Nephron (organoid): ENCODE measurements around the gene LRRC26.

ENCODE experiments used
- H3K27ac Mint-ChIP-seq, 3 experiments: 2 replicates each; pipeline ENCODE4 v1.8.0; 2020; ENCODE audit warnings: mixed read lengths in 3 of 3, mild to moderate bottlenecking in 2 of 3, moderate library complexity in 1 of 3
- H3K27me3 Mint-ChIP-seq: 2 replicates; pipeline ENCODE4 v1.8.0; 2021; ENCODE audit warnings: low read depth, mild to moderate bottlenecking, moderate library complexity, mixed read lengths
- H3K36me3 Mint-ChIP-seq: 2 replicates; pipeline ENCODE4 v1.8.0; 2020; ENCODE audit warnings: low read depth, mixed read lengths
- H3K4me1 Mint-ChIP-seq: 2 replicates; pipeline ENCODE4 v1.8.0; 2020; ENCODE audit warnings: mixed read lengths
- H3K4me3 Mint-ChIP-seq, 3 experiments: 2 replicates each; pipeline ENCODE4 v1.8.0; 2020; ENCODE audit warnings: mild to moderate bottlenecking in 3 of 3, mixed read lengths in 3 of 3, moderate library complexity in 2 of 3
- H3K9me3 Mint-ChIP-seq: 2 replicates; pipeline ENCODE4 v1.8.0; 2020; ENCODE audit warnings: mixed read lengths
- CTCF ChIP-seq, 3 experiments: fragments of 200-600 bp; sonication (generic); IDR thresholded peaks; one replicate each; pipeline ENCODE4 v1.5.0; 2021; ENCODE audit warnings: antibody characterized with exemption in 3 of 3; ENCODE audit not compliant: unreplicated experiment in 3 of 3

Gene LRRC26

GRCh38 chr9:137169896-137170358, at the start of gene LRRC26:
Gene LRRC26 (minus strand): TSS chr9:137170051. CDS start chr9:137169943, 108 bp downstream.
- Mint-ChIP-seq H3K36me3 (no peaks in the 10 kb centered on the region), H3K4me3 (peak within 1 kb of the TSS; percentile 48 to 57 (median 52)), H3K4me1 (no peaks in the 10 kb centered on the region), H3K27ac (no peak within 1 kb of the TSS), H3K9me3 (no peaks in the 10 kb centered on the region), H3K27me3 (peaks cover 77% of the 10 kb centered on the region)
- TF ChIP-seq CTCF (IDR thresholded peaks at IDR 0.05; ENCODE audit: unreplicated experiment in 3 of 3): no peak

GRCh38 chr9:137218754-137219271, 49.0 kb upstream of the LRRC26 start:
- Mint-ChIP-seq H3K4me3 (peak overlapping the region in 2 of 3 experiments; percentile 12 to 42), H3K9me3 (no peaks in the 10 kb centered on the region), H3K36me3 (no peaks in the 10 kb centered on the region), H3K27ac (no peak overlapping the region), H3K4me1 (peaks cover 5% of the 10 kb centered on the region), H3K27me3 (no peaks in the 10 kb centered on the region)
- no peak for TF ChIP-seq CTCF (IDR thresholded peaks at IDR 0.05; ENCODE audit: unreplicated experiment in 3 of 3)

- Mint-ChIP-seq H3K36me3 (no peaks in the 10 kb centered on the region), H3K4me1 (peaks cover 5% of the 10 kb centered on the region), H3K27ac (no peak overlapping the region), H3K9me3 (no peaks in the 10 kb centered on the region), H3K4me3 (peak overlapping the region in 1 of 3 experiments; percentile 42), H3K27me3 (no peaks in the 10 kb centered on the region)
- TF ChIP-seq CTCF (IDR thresholded peaks at IDR 0.05; ENCODE audit: unreplicated experiment in 3 of 3): no peak
These were observed 48.4 kb upstream of the LRRC26 start for GRCh38 chr9:137218212-137218753.

GRCh38 chr9:137217276-137218211, 47.7 kb upstream of the LRRC26 start:
- H3K4me1 Mint-ChIP-seq: peaks cover 5% of the 10 kb centered on the region
- TF ChIP-seq CTCF (IDR thresholded peaks at IDR 0.05; ENCODE audit: unreplicated experiment in 3 of 3): no peak
- no peaks in the 10 kb centered on the region for H3K27me3 Mint-ChIP-seq
- peak overlapping the region; percentile 70 to 78 (median 76) for H3K4me3 Mint-ChIP-seq
- no peaks in the 10 kb centered on the region for H3K9me3 Mint-ChIP-seq
- peaks cover 4% of the 10 kb centered on the region for H3K36me3 Mint-ChIP-seq
- H3K27ac Mint-ChIP-seq: peak overlapping the region in 2 of 3 experiments; percentile 88 to 93

GRCh38 chr9:137216188-137216965, 46.5 kb upstream of the LRRC26 start:
- TF ChIP-seq CTCF (IDR thresholded peaks at IDR 0.05; ENCODE audit: unreplicated experiment in 3 of 3): no peak

More at GRCh38 chr9:137216188-137216965, 46.5 kb upstream of the LRRC26 start:
- peaks cover 5% of the 10 kb centered on the region for H3K4me1 Mint-ChIP-seq
- no peaks in the 10 kb centered on the region for H3K9me3 Mint-ChIP-seq
- H3K27ac Mint-ChIP-seq: peak overlapping the region in 1 of 3 experiments; percentile 93
- H3K36me3 Mint-ChIP-seq: peaks cover 4% of the 10 kb centered on the region
- H3K4me3 Mint-ChIP-seq: no peak overlapping the region
- H3K27me3 Mint-ChIP-seq: no peaks in the 10 kb centered on the region
